ENCODE measurements around the gene SIK3.
A peak's percentile ranks its signal among the peaks of the same experiment; 100 is the strongest.
"Not testable (repeated sequence)": the region's sequence is repeated elsewhere in the genome, so short reads cannot be mapped to it uniquely, and the experiment has no call there.

SIK3 gene

DNA sequence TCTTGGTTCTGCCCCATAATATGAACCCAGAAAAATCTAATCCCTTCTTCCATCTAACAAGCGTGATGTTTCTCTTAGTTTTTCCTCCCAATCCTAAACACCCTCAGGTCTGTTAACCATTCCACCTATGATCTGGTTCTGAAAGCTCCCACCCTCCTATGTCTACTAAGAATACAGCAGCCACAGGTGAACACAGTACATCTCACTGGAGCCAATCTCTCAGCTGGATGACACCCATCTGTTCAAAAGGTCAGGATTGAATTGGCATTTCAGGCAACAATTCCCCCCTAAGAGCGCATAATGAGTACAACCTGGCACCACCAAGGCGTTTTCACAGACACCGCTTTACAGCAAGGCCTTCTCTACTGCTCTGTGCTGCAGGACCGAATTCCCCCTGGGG, 241.8 kb downstream of the SIK3 start:
- DNase-seq, result no peak

DNA sequence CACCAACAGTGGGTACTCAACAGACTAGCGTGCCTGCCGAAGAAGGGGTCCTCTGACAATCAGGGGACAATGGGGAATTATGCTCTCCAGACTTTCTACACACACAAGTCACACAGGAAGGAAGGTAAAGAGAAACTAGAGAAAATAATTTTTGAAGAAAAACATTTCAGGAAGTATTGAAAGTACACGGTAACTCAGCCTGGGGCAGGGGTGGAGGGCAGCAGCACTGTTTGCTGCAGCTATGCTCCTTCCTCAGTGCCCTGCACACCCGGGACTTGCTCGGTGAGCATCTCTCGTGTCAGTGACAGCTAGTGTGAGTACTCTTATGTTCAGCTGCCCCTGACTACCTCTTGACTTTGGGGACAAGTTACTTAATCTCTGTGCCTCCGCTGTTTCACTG, 242.8 kb downstream of the SIK3 start:
- DNase-seq, result no peak

DNA sequence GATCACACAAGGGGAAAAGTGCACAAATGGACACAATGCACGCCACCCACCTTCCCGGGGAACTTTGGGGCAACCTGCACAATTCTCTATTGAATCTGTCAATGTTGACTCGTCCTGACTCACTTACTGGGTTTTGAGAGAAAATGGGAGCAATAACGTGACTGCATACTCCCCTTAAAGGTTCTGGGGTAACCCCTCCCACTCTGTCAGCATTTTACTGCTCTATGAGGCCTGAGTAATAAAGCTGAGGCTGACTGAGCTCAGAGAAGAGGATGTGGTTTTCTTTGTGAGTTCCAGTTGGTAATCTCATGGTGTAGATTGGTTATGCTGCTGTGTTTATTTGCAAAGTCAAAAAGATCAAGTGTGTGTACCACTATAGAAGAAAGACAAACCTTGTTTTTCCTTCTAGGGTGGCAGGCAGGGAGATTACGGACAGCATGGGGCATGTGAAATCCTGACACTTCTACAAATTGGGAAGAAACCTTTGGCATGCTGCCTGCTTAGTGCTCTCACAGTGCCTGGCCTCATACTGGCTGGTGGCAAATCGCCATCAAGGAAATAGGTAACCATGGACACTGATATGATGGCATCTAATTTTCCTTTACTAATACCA, 244.7 kb downstream of the SIK3 start:
- DNase-seq, result no peak

DNA sequence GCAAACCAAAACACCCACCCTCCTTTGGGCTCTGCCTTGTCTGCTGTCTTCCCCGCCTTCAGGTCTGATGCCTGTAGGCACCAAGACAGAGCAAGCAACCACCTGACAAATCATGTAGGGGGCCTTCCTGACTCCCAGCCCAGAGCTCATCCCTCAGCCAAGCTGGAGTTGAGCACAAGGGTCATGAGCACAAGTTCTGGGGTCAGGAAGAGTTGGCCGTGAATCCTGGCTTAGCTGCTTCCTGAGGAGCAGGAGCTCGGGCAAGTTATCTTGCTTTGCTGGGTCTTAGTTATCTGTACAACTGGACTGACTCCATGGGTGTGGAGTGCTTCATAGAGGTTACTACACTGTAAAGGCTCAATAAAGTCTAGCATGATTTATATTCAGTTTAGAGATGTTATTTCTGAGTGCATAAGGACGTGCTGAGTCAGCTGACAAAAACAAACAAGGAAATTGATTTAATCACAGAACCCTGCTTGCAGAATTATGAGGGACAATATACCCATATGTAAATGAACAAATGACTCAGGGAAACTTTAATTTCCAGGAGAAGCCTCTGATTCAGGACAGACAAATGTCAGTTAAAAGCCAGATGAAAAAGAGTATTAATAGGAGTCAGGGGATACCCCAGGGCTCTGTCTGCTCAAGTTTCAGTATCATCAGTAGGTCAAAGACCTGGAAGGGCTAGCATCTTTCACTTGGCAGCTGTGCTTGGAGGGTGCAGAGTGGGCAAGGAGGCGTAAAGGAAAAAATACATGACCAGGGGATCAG, 245.8 kb downstream of the SIK3 start:
- no peak for DNase-seq

DNA sequence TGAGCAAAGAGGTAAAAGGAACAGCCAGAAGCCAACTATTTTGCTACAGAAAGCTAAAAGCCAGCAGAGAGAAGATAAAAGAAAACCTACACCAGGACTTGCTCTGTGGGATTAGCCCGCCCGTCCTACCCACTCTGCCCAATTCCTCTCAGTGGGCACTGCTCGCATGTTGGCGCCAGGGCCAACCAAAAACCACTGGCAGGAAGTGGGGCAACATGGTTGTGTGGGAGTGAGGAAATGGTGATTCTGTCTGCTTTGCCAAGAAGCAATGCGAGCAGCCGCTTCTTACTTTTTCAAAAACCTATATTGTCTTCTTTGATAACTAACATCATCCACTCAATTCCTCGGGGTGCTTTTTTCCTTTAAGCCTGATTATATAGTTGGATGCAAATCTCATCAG, 246.6 kb downstream of the SIK3 start:
- DNase-seq, result no peak

DNA sequence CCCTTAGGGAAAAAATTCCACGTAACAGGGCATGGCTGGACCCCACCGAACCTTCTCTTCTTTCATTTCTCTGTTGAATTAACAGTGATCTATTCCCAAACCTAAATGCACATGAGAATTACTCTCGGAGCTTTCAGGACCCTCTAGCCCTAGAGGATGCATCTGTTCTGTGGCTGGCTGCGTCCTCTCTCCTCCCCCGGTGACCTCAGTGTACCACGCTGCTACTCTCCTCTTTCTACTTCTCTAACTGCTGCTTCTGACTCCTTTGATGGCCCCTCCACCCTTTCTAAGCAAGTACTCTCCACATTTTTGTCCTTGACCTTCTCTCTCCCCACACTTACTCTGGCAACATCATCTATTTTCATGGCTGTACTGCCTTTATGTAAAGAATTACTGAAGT, 248.7 kb downstream of the SIK3 start:
- no peak for DNase-seq

DNA sequence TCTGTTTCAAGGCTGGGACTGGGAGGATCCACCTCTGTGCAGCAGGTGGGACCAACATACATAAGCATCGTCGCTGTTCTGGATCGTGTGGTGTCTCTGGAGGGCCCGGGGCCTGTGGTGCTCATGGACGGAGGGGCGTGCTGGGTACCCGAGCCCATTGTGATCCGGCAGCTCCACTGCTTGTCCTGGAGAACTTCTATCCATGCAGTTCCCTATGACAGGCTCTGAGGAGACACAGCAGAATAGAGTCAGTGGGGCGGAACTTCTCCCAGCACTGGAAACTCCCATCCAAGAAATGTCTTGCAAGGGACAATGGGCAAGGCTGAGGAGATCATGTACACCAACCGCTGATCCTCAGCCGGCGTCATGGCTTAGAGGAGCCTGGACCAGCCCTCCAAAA, 249.2 kb downstream of the SIK3 start:
- DNase-seq, result no peak

DNA sequence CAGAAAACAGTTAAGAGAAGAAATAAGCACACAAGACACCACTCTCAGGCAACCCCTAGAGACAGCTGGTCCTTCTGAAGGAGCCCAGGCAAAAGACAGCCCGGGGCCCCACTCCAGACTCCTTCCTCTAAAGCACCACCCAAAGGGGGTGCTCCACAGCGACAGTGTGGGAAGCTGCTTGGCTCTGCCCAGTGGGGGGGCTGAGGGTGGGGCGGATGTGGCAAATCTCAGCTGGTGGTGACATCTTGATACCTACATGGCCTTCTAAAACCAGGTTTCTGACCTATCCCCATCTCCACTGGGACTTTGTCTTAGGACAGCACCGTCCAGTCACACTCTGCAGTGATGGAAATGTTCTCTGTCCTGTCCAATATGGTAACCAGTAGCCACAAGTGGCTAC, 250.6 kb downstream of the SIK3 start:
- DNase-seq, result no peak

DNA sequence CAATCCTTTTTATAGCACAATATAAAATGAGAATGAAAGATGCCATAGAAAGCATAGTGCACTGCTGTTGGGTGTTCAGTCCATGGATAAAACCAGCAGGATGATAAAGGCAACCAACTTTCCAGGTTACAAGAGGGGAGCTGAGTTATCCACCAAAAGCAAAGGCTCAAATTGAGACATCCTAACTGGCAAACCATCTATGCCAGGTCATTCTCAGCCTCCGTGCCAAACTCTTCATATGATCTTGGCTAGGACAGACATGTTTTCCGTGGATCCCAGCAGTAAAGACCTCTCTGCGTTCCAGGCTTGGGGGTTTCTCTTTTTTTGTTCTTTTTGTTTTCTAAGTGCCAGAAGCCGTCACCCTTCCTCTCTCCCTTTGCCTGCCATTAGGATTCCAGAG, 253.5 kb downstream of the SIK3 start:
- no peak for DNase-seq

DNA sequence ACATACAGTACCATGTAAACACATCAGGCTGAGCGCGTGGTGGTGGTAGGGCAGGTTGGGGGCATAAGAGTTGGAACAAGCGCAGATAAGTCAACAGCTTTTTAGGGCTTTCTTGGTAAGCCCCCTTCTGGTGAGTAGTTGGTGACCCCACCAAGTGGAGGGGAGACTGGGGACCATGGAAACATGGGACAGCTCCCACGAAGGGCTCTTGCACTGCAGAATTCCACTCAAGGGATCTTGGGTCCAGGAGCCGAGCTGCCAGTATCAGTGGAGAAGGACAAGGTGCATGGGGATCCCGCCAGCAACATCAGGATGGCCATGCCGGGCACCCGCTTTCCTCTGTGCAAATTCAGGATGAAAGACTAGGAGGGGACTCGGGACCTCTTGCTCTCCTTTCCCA, 254.6 kb downstream of the SIK3 start:
- DNase-seq, result no peak

DNA sequence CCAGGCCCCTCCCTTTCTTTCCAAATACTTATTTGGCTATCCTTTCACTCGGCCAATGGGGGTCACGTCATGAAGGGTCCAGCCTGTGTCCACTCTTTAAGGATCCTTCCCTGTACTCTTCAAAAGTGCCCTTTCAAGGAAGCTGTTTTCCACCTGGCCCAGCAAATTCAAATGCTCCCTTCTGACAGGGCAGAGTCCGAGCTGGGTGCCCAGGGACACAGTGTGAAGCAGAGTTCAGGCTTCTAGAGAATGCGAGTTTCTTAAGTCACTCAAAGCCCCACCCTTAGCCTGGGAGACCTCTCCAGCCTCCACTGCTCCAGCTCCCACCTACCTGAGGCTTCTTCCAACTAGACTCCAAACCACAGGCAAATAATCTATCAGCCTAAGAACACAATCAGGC, 255.3 kb downstream of the SIK3 start:
- DNase-seq, result no peak

DNA sequence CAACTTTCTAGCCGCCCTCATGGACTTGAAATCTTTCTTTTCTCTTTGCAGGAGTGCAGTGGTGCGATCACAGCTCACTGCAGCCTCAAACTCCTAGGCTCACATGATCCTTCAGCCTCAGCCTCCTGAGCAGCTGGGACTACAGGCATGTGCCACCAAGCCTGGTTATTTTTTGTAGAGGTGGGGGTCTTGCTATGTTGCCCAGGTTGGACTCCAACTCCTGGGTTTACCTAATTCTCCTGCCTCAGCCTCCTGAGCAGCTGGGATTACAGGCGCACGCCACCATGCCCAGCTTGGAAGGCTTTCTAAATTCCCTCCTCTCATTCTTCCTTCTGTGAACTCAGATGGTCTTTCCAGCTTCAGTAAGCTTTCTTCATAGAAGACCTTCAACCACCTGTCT, 256.1 kb downstream of the SIK3 start:
- no peak for DNase-seq

DNA sequence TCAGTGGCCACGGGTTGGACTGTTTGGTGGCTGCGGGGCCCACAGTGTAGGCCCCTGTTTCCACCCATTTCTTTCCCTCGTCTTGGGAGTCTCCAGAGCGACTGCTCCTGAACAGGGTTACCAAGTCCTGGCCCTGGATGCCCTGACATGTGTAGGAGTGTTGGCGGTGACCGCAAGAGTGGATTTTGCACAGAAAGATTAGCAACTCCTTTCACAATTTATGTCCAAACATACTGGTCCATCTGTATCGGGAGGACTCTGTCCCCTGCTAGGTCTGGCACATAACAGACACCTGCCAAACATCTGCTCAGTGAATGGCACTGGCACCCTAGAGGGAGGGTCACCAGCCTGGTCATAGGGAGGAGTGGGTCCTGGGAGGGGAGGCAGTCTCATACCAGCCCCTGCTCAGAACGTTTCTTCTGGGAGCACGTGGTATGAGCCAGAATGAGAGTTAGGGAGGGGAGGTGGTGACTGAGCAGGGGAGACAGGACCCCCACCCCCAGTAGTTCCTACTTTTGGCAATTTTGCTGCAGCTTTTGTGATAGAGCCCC, 257.4 kb downstream of the SIK3 start:
- no peak for DNase-seq

DNA sequence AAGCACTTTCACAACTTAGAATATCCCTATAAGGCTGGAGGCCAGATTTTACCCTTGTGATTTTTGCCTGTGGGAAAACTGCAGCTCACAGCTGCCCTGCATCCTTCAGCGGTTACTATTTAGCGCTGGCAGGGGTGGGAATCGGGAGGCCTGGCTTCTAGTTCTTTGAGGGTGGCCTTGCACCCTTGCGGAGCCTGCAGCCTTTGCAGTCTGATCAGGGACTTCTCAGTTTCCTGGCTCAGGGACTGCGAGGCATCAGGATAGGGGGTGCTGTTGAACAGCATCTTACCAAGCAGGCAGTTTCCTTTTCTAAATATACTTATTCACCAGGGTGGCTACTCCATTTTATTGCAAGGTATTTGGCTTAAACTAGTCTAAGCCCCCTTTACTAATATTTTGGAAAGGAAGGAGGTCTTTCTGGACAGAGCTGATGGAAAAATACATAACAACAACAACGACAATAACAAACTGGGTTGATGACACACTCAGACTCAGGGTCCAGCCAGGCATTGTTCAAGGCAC, 257.9 kb downstream of the SIK3 start:
- DNase-seq, result no peak

DNA sequence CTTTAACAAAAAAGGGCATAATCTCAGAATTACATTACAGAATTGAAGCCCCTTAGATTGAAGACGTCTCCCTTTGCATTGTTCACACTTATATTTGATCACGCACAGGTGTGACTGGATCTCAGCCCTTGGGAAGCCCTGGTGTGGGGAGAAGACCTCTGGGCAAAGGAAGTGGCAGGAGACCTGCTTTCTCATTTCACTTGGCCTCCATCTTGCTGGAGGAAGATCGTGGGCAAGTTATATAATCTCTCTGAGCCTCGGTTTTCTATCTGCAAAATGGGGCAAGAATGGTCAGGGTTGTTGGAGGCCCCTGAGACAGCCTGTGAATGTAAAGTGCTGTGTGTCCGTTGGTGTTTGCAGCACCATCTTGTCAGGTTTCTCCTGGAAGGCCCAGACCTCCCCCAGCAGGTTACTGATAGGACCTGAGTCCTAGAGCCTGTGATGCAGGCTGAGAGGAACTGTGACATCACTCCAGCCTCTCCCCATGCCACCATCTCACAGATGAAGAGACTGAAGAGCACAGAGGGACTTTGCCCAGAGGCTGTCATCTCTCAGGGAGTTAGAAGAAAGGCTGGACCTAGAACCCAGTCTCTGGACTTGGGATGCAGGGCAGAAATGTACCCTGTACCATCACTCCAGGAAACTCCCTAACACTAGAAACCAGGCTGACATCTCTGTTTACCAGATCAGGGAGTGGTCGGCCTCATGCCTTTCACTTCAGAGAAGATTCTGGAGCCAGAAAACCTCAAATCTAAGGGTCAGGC, 259.7 kb downstream of the SIK3 start:
- DNase-seq, result no peak

DNA sequence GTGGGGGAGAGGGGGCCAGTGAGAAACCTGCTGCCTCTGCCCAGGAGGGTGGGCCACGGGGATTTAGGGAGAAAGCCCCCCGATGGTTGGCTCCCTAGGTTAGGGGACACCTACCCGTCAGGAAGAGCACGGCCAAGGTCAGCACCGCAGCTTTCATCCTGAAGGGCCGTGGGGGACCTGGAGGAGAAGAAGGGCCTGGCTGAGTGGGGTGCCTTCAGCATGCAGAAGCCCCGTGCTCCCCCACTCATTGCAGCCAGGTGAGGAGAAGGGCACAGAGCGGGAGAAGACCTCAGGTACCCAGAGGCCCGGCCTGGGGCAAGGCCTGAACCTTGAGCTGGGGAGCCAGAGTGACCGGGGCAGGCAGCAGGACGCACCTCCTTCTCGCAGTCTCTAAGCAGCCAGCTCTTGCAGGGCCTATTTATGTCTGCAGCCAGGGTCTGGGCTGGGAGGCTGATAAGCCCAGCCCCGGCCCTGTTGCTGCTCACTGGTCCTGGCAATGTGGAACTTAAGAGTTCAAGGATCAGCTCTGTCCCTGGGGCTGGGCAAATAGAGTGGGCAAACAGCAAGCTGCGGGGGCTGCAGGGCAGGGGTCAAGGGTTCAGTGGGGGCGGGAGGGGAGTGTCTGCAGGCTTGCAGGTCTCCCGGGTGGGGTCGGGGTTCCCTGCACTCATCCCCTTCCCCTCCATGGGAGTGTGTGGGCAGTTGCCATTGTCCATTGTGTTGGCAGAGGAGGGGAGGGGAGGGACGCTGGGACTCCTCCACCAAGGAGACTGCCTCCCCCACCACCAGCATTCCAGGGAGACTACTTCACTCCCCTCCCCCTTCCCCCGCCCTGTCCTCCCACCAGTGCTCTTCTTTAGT, 260.8 kb downstream of the SIK3 start, which contains the start of gene APOA1:
Gene APOA1 (minus strand): TSS at position 392 of the 861 bp plus-strand sequence. CDS start 235 bp downstream, at position 157.
- no peak for DNase-seq

DNA sequence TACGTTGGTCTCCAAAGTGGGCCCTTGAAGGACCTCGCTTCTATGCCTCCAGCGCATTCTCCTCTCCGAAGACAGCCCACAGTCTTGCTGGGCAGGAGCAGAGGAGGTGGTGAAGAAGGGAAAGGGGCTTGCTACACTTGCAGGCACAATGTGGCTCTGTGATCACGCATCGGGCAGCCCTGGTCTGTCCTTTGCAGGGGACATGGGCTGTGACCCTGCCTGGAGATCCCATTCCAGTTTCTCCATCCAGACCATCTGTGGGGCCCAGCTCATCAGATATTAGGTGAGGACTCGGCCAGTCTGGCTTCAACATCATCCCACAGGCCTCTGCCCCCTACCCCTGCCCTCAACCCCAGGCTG, 261.6 kb downstream of the SIK3 start:
- DNase-seq, result no peak

DNA sequence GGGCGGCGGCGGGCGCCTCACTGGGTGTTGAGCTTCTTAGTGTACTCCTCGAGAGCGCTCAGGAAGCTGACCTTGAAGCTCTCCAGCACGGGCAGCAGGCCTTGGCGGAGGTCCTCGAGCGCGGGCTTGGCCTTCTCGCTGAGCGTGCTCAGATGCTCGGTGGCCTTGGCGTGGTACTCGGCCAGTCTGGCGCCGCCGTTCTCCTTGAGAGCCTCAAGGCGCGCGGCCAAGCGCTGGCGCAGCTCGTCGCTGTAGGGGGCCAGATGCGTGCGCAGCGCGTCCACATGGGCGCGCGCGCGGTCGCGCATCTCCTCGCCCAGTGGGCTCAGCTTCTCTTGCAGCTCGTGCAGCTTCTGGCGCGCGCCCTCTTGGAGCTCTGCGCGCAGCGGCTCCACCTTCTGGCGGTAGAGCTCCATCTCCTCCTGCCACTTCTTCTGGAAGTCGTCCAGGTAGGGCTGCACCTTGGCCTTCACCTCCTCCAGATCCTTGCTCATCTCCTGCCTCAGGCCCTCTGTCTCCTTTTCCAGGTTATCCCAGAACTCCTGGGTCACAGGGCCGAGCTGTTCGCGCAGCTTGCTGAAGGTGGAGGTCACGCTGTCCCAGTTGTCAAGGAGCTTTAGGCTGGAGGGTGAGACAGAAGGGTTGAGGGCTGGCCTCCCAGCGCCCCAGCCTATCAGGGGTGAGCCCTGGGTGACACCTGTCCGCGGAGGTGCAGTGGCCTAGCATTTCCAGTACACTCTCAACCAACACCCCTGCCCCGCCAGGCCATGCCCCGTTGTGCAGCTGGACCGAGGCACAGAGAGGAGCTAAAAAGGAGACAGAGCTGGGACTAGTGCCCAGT, 262.2 kb downstream of the SIK3 start:
- DNase-seq, result peak; percentile 91

DNA sequence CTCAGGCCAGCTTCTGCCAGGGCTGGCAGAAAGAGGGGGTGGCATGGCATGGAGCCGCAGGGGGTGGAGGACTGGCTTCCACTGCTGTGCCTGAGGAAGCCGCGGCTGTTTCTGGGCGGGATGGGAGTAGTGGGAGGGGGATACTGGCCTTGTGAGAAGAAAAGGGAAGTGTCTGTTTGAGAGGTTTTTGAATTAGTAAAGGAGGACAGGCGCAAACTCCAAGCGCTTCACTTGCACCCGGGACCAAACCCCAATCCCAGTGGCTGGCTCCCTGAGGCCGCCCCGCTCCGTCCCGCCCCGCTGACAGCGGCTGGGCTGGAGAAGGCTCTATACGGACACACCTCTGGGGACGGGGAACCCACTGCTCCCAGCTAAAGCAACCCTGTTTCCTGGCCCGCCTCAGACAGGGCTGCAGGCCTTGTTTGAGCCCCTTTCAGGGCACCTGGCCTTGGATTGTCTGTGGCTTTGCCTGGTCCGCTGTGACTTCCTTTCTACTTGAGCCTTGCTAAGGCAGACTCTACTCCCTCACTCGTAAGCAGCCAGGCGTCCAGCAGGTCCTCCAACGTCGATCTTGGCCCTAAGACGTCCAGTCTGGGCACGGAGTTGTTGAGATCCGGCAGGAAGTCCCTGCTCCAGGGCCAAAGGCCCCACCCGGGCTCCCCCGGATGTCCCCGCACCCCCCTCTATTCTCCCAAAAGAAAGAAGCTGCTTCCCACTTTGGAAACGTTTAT, 263.0 kb downstream of the SIK3 start:
- DNase-seq, result no peak

DNA sequence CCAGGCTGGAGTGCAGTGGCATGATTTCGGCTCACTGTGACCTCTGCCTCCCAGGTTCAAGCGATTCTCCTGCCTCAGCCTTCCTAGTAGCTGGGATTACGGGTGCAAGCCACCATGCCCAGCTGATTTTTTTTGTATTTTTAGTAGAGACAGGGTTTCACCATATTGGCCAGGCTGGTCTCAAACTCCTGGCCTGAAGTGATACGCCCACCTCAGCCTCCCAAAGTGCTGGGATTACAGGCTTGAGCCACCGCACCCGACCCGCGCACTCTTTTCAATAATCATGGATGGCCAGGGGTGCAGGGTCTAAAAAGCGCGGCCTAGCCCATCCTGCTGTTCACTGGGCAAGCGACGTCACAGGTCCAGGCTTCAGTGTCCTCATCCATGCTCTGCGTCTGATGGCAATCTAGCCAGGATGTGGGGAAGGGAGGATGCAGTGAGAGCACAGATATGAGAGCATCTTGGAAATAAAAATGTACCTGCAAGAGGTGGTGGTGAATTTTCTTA, 263.6 kb downstream of the SIK3 start:
- not testable (repeated sequence) for DNase-seq

All from NCI-H1436 (cell line).